Endothelial cell of umbilical vein (primary cell): ENCODE data around the gene CLEC4M. TPM values are rescaled to one million over a fixed set of nuclear protein-coding genes. Genes with fewer than 3 reads are reported as not detected.

ENCODE experiments used
- BruUV-seq: library from RNA; stranded (reverse); fragments of 400-500 nt; replicated peaks from 2 replicates; lab custom pipeline; 2021; lab: Mats Ljungman, UMichigan
- CTCF ChIA-PET: fragments of 300-600, 350-600 bp; sonication (Branson Sonifier 250); formaldehyde crosslinking; loops from one replicate; lab custom pipeline; 2021; ENCODE audit warnings: antibody characterized with exemption, inconsistent platforms; lab: Charles Lee
- POLR2A ChIA-PET: fragments of 300-600, 350-600 bp; sonication (Branson Sonifier 250); formaldehyde crosslinking; loops from one replicate; lab custom pipeline; 2021; ENCODE audit warnings: antibody characterized with exemption, inconsistent platforms; lab: Charles Lee
- DNase-seq: peaks from one replicate; pipeline ENCODE4 v3.0.0-alpha.2; 2011; ENCODE audit warnings: low read depth, low spot score
- FAIRE-seq: peaks from 2 replicates; lab custom pipeline; 2011; peaks lifted over from hg19 to GRCh38; lab: Jason Lieb, UNC
- H2AFZ ChIP-seq: 2 replicates; pipeline ENCODE4 v1.6.0; 2012; ENCODE audit warnings: low read depth, low read length, control low read depth, inconsistent platforms
- H3K27ac ChIP-seq: 2 replicates; pipeline ENCODE4 v1.5.1; 2011; ENCODE audit warnings: low read depth, mild to moderate bottlenecking, control low read depth, low read length, moderate library complexity; ENCODE audit not compliant: insufficient read depth
- H3K27me3 ChIP-seq, 2 experiments: 2 replicates each; pipeline versions ENCODE4 v1.6.0 to v1.6.1; 2011; ENCODE audit warnings: low read length in 2 of 2, mixed read lengths in 1 of 2; ENCODE audit not compliant: control insufficient read depth in 2 of 2, insufficient read depth in 2 of 2
- H3K36me3 ChIP-seq, 2 experiments: 2 replicates in 1 of 2; 3 replicates in 1 of 2; pipeline ENCODE4 v1.5.1; 2011; ENCODE audit warnings: low read length in 2 of 2, mild to moderate bottlenecking in 1 of 2, moderate library complexity in 1 of 2; ENCODE audit not compliant: control insufficient read depth in 2 of 2, insufficient read depth in 2 of 2; ENCODE audit errors: extremely low read depth in 1 of 2
- H3K4me1 ChIP-seq: 3 replicates; pipeline ENCODE4 v1.5.1; 2011; ENCODE audit warnings: mild to moderate bottlenecking, low read length; ENCODE audit not compliant: control insufficient read depth, insufficient read depth; ENCODE audit errors: extremely low read depth
- H3K4me2 ChIP-seq: 2 replicates; pipeline ENCODE4 v1.6.1; 2011; ENCODE audit warnings: low read length, control low read depth, mixed read lengths; ENCODE audit not compliant: insufficient read depth
- H3K4me3 ChIP-seq, 3 experiments: fragments of 200-600 bp in 1 of 3; sonication (generic), shearing (Covaris generic) in 1 of 3; replicated peaks in 1 of 3; 2 replicates each; pipeline ENCODE4 v1.5.1; 2011 to 2016; ENCODE audit warnings: control low read depth in 3 of 3, low read length in 3 of 3, mild to moderate bottlenecking in 2 of 3, inconsistent platforms in 1 of 3, low read depth in 1 of 3, moderate library complexity in 1 of 3; ENCODE audit not compliant: insufficient read depth in 1 of 3
- H3K79me2 ChIP-seq: 2 replicates; pipeline ENCODE4 v1.6.0; 2012; ENCODE audit warnings: low read length, inconsistent platforms; ENCODE audit not compliant: control insufficient read depth, insufficient read depth
- H3K9ac ChIP-seq: replicated peaks from 2 replicates; pipeline ENCODE3; 2011; ENCODE audit warnings: low read length, control low read depth; ENCODE audit not compliant: insufficient read depth; ENCODE audit errors: extremely low read depth
- H3K9me1 ChIP-seq: replicated peaks from 3 replicates; pipeline ENCODE4 v1.6.0; 2011; ENCODE audit warnings: mild to moderate bottlenecking, low read length; ENCODE audit not compliant: control insufficient read depth, insufficient read depth; ENCODE audit errors: extremely low read depth
- H3K9me3 ChIP-seq: replicated peaks from 2 replicates; pipeline ENCODE4 v1.5.1; 2012; ENCODE audit warnings: low read length, inconsistent platforms; ENCODE audit not compliant: control insufficient read depth, insufficient read depth
- H4K20me1 ChIP-seq: replicated peaks from 2 replicates; pipeline ENCODE3; 2011; ENCODE audit warnings: mild to moderate bottlenecking, low read length; ENCODE audit not compliant: control insufficient read depth, insufficient read depth; ENCODE audit errors: extremely low read depth
- CTCF ChIP-seq, 2 donors: IDR thresholded peaks; 1 replicate in 1 of 2; 2 replicates in 1 of 2; pipeline ENCODE4 v1.5.1; 2011; ENCODE audit warnings: low read length in 2 of 2, mild to moderate bottlenecking in 2 of 2, moderate library complexity in 2 of 2, control low read depth in 1 of 2, inconsistent platforms in 1 of 2, low read depth in 1 of 2; ENCODE audit not compliant: insufficient read depth in 1 of 2; ENCODE audit errors: extremely low read depth in 1 of 2
- EZH2 ChIP-seq: IDR thresholded peaks from 2 replicates; pipeline ENCODE4 v1.6.1; 2012; ENCODE audit warnings: borderline replicate concordance, low read depth, mild to moderate bottlenecking, moderate library complexity, low read length, inconsistent platforms; ENCODE audit not compliant: severe bottlenecking
- GATA2 ChIP-seq: IDR thresholded peaks from 2 replicates; pipeline ENCODE4 v1.7.0; 2011; ENCODE audit warnings: low read depth, mild to moderate bottlenecking, moderate library complexity, mixed read lengths, low read length; ENCODE audit not compliant: insufficient read length, insufficient read depth
- JUN ChIP-seq: IDR thresholded peaks from 2 replicates; pipeline ENCODE4 v1.6.1; 2011; ENCODE audit warnings: borderline replicate concordance, low read depth; ENCODE audit not compliant: insufficient read length, insufficient read depth
- MAX ChIP-seq: IDR thresholded peaks from 2 replicates; pipeline ENCODE4 v1.6.1; 2011; ENCODE audit not compliant: insufficient read depth, insufficient read length
- MYC ChIP-seq: IDR thresholded peaks from one replicate; pipeline ENCODE4 v1.6.1; 2011; ENCODE audit warnings: mild to moderate bottlenecking, low read depth, low read length
- dilution Hi-C: fragments of 300-500 bp; cut with MboI; formaldehyde crosslinking; loops from one replicate; pipeline ENCODE4 v1.15.0; 2019; ENCODE audit warnings: low sequenced_read_pairs; ENCODE audit not compliant: extremely low pct_ligation_motif_present
- intact Hi-C: fragments of 100-400 bp; cut with micrococcal nuclease; formaldehyde crosslinking; loops from one replicate; pipeline ENCODE4 v1.10.0; 2022
- polyA plus RNA-seq, 4 experiments: library from polyadenylated mRNA; depleted of rRNA in 3 of 4; stranded (reverse) in 3 of 4; unstranded in 1 of 4; fragments of >200 nt; gene quantifications; 2 replicates each; pipeline versions ENCODE4 v1.2.1 to v1.2.3, GENCODE V29; 2011 to 2012; ENCODE audit warnings: missing spikeins in 1 of 4
- total RNA-seq: library from RNA; stranded (reverse); gene quantifications from 2 replicates; pipeline ENCODE4 v1.2.3, GENCODE V29; 2021

The CLEC4M gene
- total and polyA plus RNA-seq, 2 donors (not counting 3 experiments of a cell fraction or from before 2014, with no cell fraction given), result 0.46 to 1.0 TPM

DNA sequence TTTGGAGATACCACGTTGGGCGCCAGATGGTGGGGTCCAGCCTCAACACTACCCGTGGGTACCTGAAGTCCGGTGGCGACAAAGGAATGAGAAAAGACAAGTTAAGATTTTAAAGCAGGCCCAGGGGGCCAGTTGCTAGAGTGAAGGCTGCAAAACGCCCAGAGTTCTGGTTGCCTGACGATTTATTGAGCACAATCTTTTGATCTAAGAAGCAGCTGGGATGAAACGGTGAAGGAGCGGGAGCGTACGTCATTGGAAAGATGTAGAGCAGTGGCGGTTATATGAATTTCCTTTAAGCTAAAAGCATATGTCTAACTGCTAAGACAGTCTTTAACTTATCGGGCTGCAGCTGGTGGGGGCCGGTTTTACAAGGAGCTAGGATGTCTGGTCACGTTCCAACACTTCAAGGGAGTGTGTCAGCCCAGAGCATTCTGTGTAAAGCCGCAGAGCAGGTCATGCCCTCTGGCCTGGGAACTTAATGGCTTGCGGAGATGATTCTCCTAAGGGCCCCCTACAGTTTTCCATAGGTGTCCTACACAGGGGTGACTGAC, 38.1 kb downstream of the CLEC4M start:
- intact Hi-C loops, result no loop called here
- no peak overlapping the region for H3K27ac ChIP-seq
- dilution Hi-C loops, result no loop called here
- no peak for TF ChIP-seq CTCF (IDR thresholded peaks at IDR 0.05; ENCODE audit: extremely low read depth in 1 of 2, insufficient read depth in 1 of 2, low read depth in 1 of 2, low read length in 2 of 2)
- no peak for TF ChIP-seq MYC
- no peak for TF ChIP-seq GATA2
- no peak for TF ChIP-seq MAX
- no peak for TF ChIP-seq JUN
- TF ChIP-seq EZH2, result no peak
- no TSS peak for BruUV-seq
- H3K4me3 ChIP-seq, result no peak overlapping the region
- no peak for FAIRE-seq
- H3K9ac ChIP-seq, result no peak overlapping the region
- peaks cover 7% of the 10 kb centered on the region for H3K79me2 ChIP-seq
- H3K9me1 ChIP-seq, result no peaks in the 10 kb centered on the region
- DNase-seq, result no peak
- no peaks in the 10 kb centered on the region for H3K27me3 ChIP-seq
- no peak overlapping the region for H2AFZ ChIP-seq
- CTCF ChIA-PET, result interaction anchor here (0.7 to 8.5 kb wide), 7 partner anchors 10 to 446 kb away, joined by 3 to 201 read pairs (median 25); partner anchors contain the start of gene TRAPPC5
- H3K4me1 ChIP-seq, result peaks cover 12% of the 10 kb centered on the region
- peaks cover 0 to 2% of the 10 kb centered on the region in 2 experiments for H3K36me3 ChIP-seq
- no peaks in the 10 kb centered on the region for H4K20me1 ChIP-seq
- H3K4me2 ChIP-seq, result no peak overlapping the region
- no peaks in the 10 kb centered on the region for H3K9me3 ChIP-seq
- POLR2A ChIA-PET, result interaction anchor here (1.4 kb wide), 1 partner anchor 233 kb away, joined by 3 read pairs; no protein-coding TSS in a partner anchor
